ENCODE results near the gene MTG1.
"Not testable (repeated sequence)": the region's sequence is repeated elsewhere in the genome, so short reads cannot be mapped to it uniquely, and the experiment has no call there.

MTG1 gene

DNA sequence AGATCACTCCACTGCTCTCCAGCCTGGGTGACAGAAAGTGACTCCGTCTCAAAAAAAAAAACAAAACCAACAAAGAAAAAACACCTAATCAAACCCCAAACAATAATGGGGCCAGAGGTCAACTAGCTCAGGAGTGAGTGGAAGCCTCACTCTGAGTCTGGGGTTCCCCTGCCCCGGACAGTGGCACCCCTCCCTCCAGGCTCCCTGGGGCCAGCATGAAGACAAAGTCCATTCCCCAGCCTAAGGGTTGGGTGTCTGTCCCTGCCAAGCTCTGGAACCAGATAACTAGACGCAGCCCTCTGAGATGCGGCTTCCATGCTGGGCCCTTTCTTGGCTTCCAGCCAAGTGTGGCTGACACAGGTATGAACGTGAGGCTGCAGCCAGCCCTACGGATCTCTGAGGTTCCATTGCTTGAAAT is 34.4 kb upstream of the MTG1 start:
- peak in 2 of 5 experiments; percentile 24 to 25 for DNase-seq

DNA sequence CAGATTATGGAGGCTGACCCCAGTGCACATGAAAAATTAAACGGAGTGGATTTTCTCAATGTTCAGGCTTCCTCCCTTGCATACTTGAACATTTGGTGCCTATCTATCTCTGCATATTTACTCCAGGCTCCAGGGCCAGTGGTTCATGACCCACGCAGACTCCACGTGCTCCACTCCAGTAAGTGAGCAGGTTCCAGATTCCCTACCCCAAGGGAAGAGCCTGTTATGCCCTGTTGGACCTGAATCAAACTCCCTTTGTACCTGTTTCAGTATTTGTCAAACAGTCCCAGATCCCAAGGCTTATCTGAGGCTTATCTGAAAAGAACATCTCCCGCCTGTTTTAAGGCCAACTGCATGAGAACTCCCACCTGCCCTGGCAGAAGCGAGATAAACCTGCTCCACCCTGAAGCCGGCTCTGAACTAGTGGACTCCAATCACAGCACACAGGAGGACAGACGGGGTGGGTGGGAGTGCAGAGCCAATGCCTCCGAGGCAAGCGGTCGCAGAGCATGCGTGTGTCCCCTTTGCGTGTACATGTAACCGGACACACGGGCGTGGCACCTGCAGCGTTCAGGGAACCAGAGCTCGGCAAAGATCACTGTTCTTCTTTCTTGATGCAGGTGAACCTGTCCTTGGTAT is 33.9 kb upstream of the MTG1 start:
- no peak for DNase-seq

GRCh38 chr10:133361227-133361626 is 32.7 kb upstream of the MTG1 start:
- DNase-seq, result no peak

GRCh38 chr10:133361773-133362441 is 32.0 kb upstream of the MTG1 start:
- DNase-seq, result no peak

GRCh38 chr10:133362846-133363245 is 31.1 kb upstream of the MTG1 start:
- no peak for DNase-seq

GRCh38 chr10:133364645-133365431 is 29.1 kb upstream of the MTG1 start:
- DNase-seq, result no peak

- no peak for DNase-seq
These were observed 28.4 kb upstream of the MTG1 start for GRCh38 chr10:133365461-133366129.

- DNase-seq, result no peak
These were observed 27.9 kb upstream of the MTG1 start for GRCh38 chr10:133366130-133366478.

DNA sequence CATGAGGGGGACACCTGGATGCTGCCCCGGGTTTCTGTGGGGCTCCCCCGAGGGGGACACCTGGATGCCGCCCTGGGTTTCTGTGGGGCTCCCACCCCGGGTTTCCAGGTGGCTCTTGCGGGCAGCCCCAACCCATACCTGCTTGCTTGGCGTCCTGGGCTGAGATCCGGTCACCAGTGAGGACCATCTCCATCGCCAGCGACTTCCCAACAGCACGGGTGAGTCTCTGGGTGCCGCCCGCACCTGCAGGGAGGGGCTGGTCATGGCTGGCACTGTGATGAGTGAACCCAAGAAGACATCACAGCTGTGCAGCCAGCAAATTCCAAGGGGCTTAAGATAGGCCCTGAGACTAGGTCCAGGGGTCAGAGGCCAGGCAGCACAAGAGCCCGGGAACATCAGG is 27.2 kb upstream of the MTG1 start:
- no peak for DNase-seq

DNA sequence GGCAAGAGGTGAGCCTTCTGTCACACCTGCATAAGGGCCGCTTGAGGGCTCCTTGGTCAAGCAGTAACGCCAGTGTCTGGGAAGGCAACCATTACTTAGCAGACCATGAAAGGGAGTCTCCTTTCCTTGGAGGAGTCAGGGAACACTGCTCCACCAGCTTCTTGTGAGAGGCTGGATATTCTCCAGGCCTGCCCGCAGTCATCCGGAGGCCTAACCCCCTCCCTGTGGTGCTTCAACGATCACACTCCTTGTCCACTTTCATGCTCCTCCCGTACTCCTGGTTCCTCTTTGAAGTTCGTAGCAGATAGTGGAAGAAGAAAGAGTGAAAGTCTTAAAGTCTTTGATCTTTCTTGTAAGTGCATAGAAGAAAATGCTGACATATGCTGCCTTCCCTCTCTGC is 26.5 kb upstream of the MTG1 start:
- not testable (repeated sequence) for DNase-seq

GRCh38 chr10:133368153-133368552 is 25.8 kb upstream of the MTG1 start:
- no peak for DNase-seq

GRCh38 chr10:133370030-133370786 is 23.7 kb upstream of the MTG1 start:
- no peak for DNase-seq

DNA sequence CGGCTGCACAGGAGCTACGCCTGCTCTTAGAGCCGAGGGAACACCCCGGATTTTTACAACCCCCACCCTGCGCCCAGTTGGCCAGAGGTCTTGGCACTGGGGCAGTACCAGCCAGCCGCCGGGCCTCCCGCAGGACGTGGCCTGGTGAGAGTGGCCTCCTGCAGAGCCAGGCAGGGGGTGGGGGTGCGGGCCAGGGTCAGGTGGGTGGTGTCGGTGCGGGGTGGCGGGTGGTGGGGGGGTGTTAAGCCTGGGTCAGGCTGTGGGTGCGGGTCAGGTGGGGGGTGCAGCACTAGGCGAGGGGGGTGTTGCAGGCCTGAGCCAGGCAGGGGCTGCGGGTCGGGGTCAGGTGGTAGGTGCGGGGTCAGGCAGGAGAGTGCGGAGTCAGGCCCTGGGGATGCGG is 21.4 kb upstream of the MTG1 start:
- no peak for DNase-seq

- peak; percentile 84 to 94 (median 89) for DNase-seq
These were observed 20.5 kb upstream of the MTG1 start, which contains the start of gene ECHS1 for GRCh38 chr10:133373174-133374090. TSS of gene ECHS1 (minus strand) at chr10:133373354. CDS start at chr10:133373333, 21 bp downstream.

GRCh38 chr10:133375357-133376115 is 18.4 kb upstream of the MTG1 start:
- DNase-seq, result no peak

DNA sequence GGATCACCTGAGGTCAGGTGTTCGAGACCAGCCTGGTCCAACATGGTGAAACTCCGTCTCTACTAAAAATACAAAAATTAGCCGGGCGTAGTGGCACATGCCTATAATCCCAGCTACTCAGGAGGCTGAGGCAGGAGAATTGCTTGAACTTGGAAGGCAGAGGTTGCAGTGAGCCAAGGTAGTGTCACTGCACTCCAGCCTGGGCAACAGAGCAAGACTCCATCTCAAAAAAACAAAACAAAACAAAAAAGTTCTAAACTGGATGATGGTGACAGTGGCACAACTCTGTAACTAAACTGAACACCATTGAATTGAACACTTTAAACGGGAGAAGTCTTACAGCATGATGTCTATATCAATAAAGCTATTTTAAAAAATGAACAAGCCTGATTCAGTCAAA is 17.8 kb upstream of the MTG1 start:
- not testable (repeated sequence) for DNase-seq

- no peak for DNase-seq
These were observed 16.7 kb upstream of the MTG1 start for GRCh38 chr10:133377025-133377817.

DNA sequence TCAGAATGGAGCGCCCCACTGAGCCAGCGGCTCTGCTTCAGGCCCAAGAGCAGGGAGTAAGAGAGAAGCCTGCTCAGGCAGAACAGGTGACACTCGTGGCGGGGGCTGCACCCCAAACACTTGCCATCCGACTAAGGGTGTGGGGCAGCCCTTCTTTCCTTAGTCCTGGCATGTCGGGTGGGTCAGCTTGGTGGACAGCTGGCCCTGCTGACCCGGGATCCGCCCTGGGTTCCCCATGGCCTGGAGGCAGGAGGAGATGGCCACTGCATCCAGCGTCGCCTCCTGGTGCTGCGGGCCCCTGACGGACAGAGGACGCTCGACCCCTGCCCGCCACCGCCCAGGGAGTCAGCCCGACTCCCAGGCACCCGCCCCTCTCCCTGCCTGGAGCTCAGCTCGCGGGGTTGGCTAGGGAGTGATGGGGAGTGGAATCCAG is 16.1 kb upstream of the MTG1 start:
- no peak for DNase-seq

GRCh38 chr10:133378251-133379096 is 15.5 kb upstream of the MTG1 start:
- peak in 4 of 5 experiments; percentile 37 to 75 (median 42) for DNase-seq

All from T-helper 2 cell (primary cell).